GM10248 (cell line): Measurements from ENCODE around the gene MARF1.
"Not testable (repeated sequence)": the region's sequence is repeated elsewhere in the genome, so short reads cannot be mapped to it uniquely, and the experiment has no call there.

Experiments used
- CTCF ChIA-PET: fragments of 300-600 bp; sonication (Branson Sonifier 250); formaldehyde crosslinking; extraction: SDS; loops from one replicate; lab custom pipeline; 2021; ENCODE audit warnings: antibody characterized with exemption; lab: Yijun Ruan, JAX
- POLR2A ChIA-PET: fragments of 350-650 bp; sonication (Branson Sonifier 250); formaldehyde crosslinking; extraction: SDS; loops from one replicate; lab custom pipeline; 2020; ENCODE audit warnings: antibody characterized with exemption; lab: Yijun Ruan, JAX
- DNase-seq: peaks from one replicate; pipeline ENCODE4 v3.0.0; 2012; ENCODE audit errors: extremely low spot score
- CTCF ChIP-seq: IDR thresholded peaks from 2 replicates; pipeline ENCODE4 v1.5.1; 2012; ENCODE audit warnings: mild to moderate bottlenecking, low read depth; ENCODE audit errors: extremely low read depth, missing control alignments, control extremely low read depth

The MARF1 gene

GRCh38 chr16:15573274-15573895, 69.6 kb downstream of the MARF1 start:
- ChIA-PET CTCF (no interaction called here), POLR2A (no interaction called here)
- TF ChIP-seq CTCF = no peak
- DNase-seq = no peak

- TF ChIP-seq CTCF = no peak
- CTCF ChIA-PET = no interaction called here
- DNase-seq = no peak
- POLR2A ChIA-PET = no interaction called here
Measured at GRCh38 chr16:15572329-15573001, 70.5 kb downstream of the MARF1 start.

GRCh38 chr16:15571557-15571956, 71.4 kb downstream of the MARF1 start:
- ChIA-PET POLR2A (no interaction called here), CTCF (interaction anchor here (2.9 kb wide), 1 partner anchor 12 kb away, joined by 7 read pairs; no protein-coding TSS in a partner anchor)
- no peak for DNase-seq
- TF ChIP-seq CTCF = no peak

GRCh38 chr16:15570666-15571065, 72.3 kb downstream of the MARF1 start:
- CTCF ChIA-PET = interaction anchor here (2.9 kb wide), 1 partner anchor 11 kb away, joined by 7 read pairs; no protein-coding TSS in a partner anchor
- not testable (repeated sequence) for DNase-seq
- POLR2A ChIA-PET = interaction anchor here (0.6 kb wide), 1 partner anchor 20 kb away, joined by 4 read pairs; no protein-coding TSS in a partner anchor

GRCh38 chr16:15567823-15568222, 75.1 kb downstream of the MARF1 start:
- TF ChIP-seq CTCF = no peak
- no peak for DNase-seq
- ChIA-PET CTCF (interaction anchor here (0.7 kb wide), 1 partner anchor 8 kb away, joined by 3 read pairs; no protein-coding TSS in a partner anchor), POLR2A (no interaction called here)

- no peak for DNase-seq
- TF ChIP-seq CTCF = no peak
- ChIA-PET CTCF (no interaction called here), POLR2A (no interaction called here)
Measured at GRCh38 chr16:15566095-15566494, 76.9 kb downstream of the MARF1 start.
